Activated naive CD4-positive, alpha-beta T cell treated with anti-CD3 and anti-CD28 coated beads, Interleukin-2, amount 50 U/mL, for 16 hours (primary cell): ENCODE data around the gene SPEF2.

Experiments used
- DNase-seq: peaks from one replicate; pipeline ENCODE4 v3.0.0-alpha.2; 2020

SPEF2 gene

DNA sequence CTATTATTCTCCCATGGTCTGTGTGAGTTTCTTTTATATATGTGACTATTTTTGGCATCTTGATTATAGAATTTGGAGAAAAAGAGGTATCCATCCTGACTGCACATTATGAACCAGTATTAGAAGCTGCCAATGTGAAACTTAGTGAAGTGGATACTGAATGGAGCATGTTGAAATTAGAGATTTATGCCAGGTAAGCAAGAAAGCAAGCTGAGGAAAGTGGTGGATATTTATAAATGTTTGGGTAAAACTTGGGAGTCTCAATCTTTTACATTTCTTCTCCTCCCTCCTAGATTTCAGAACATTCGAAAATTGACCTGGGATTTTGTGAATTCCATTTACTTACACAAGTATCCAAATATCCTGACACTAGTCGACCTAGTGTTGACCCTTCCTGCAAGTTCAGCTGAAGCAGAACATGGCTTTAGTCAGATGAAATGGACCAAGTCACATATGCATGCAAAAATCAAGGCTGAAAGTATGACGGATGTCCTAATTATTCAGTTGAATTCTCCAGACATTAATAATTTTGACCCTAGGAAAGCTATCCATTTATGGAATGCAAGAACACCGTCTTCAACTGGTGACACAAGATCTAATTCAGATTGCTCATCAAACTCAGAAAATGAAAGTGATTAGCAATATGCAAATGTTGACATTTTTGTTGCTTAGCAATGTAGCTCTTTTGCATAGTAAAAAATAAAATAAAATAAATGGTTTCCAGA lies 172.2 kb downstream of the SPEF2 start:
- no peak for DNase-seq

DNA sequence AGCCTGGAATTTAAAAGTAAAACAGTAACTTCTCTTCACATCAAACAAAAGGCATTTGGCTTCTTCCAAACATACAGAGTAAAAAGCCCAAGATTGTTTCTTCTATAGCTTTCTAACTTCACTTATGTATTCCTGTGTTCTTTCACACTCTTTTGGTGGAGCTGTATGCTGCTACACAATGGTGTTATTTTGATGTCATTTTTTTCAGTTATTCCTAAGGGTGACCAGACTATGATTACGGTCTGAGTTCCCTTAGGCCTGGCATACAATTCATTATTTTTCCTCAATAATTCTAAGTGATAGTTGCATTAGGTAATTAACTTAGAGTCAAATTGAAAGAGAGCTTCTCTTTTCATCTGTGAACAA lies 172.8 kb downstream of the SPEF2 start:
- no peak for DNase-seq

DNA sequence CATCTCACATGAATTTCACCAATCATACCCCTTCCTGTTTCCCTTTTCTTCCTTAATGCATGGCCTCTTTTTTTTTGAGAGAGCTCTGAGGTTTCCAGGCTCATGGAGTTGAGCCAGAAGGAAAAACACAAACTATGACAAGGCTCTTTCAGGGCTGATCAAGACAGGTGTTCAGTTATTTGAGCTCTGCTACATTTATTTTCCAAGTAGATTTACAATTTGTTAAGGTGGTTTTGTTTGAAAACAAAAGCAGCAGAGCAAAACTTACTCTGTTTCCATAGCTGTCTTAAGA lies 176.6 kb downstream of the SPEF2 start:
- no peak for DNase-seq

DNA sequence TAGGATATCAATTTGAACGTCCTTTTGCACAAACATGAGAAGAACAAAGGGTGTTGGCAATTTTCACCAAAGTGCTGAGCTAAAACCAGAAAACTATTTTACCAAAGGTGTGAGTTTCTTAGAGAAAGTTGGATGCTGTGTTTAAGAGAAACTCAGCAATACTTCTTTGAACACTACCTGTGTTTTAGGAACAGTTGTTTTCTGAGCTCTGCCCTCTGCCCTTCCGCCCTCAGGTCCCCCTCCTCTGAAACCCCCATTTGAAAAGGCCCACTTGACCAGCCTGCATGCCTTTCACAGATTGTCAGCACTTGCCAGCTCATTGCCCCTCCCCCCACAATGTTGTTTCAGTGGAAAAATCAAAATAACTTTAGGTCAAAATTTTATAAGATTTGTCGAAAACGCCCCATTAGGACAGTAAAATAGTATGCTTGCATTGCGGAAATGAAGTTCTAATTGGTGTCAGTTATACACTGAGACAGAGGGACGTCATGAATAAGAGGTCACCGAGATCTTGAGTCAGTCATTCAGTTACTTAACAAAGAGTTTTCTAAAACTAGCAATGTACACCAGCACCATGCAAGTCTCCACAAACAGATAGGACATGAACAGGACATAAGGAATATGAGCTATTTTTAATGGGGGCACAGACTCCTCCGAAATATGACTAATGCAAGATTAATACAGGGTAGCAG lies 177.2 kb downstream of the SPEF2 start:
- no peak for DNase-seq

DNA sequence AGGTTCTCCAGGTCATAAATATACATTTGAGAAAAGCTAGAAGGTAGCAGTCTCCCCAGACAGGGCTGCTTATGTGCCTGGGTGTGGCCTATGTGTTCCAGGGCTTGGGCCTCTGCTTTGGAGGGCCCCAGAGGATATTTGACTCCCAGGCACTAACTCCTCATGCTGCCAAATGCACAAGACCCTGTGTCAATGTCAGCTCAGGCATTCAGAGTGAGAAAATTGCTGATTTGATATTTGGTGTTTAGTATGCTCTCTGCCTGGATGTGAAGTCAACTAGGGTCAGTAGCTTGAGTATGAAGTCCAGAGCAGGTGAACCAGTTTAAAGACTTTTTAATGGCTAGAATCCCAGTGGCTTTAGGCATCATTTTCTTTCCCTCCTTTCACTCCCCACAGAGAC lies 181.5 kb downstream of the SPEF2 start:
- DNase-seq = no peak

DNA sequence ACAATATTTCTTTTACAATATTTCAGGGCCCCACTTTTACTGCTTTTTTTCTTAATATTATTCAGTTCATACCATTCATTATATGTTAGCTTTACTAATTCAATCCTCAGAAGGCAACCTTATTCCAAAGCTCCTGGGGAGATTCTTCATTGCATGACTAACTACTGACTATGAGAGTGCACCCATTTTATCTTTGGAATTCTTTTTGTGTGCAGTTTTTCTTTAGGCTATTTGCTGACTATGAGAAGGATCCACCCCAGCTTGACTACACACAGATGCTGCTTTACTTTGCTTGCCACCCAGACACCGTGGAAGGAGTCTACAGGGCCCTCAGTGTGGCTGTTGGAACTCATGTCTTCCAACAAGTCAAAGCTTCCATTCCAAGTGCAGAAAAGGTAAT lies 182.1 kb downstream of the SPEF2 start:
- DNase-seq = no peak

DNA sequence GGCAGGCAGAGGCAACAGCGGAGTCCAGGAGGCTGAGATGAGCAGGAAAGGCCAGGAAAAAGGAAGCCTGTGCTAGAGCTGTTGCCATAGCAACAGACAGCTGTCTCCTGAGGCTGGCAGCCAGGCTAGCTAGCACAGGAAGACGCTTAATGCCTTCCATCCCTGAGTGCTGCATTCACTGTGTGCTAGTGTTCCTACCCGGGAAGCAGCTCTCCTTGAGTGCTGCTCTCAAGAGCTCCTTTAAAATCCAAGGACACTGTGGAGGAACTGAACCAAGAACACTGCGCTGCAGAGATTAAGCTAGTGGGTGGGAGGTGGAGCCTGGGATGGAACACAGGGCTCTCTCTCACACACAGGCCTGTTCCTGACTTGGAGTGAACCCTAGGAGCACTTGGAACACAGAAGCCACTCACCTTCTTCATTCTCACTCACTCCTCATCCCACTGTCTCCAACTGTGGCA lies 185.6 kb downstream of the SPEF2 start:
- DNase-seq = no peak

DNA sequence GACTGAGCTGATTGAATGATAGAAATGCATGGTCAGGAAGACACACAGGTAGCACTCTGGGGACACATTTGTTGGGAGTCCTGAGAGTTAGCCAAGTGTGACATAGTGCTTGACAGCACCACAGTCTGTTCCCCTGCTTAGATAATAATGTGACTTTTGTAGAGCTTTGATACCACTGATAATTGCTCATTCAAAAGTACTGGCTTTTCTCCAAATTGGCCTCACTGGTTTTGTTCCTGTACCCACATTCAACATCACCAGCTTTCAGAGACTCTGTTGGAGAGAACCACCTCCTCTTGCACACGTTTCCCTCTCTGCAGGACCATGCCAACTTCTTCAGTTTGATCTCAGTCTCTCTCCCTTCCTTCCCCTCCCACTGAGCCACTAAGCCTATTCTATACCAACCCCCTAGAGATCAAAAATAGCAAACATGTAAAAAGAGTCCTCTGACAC lies 186.6 kb downstream of the SPEF2 start:
- DNase-seq = no peak

DNA sequence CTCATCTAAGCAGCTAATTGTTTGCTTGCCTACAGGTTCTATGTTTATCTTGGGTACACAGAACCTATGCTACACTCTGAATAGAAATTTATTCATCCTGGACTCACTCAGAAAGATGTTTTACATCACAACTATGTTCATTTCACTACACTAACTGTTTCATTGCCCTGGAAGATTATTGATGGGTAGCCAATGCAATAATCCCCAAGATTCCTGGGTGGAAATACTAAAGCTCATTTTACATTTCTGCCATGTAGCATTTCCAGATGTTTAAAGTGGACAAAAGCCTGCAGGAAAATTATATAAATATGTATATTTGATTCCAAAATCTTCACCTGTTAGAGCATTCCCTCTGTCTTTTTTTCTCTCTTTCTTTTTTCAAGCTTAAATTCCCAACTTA lies 187.2 kb downstream of the SPEF2 start:
- DNase-seq = no peak

DNA sequence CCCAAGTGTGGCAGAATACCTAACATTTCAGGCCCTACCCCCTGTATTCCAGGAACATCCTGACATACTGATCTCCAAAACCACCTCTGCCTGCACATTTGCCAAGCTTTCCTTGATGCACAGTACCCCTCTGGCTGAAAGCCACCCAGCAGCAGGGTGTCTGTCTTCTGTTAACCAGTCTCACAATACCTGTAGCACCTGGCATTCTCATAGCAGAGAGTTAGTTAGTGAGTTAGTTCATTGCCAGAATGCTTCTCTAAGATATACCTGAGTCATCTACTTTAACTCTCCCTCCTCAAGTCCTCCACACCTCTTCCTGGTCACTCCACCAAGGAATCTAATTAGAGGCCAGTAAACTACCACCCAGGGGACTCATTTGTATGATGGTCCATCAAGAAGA lies 192.9 kb downstream of the SPEF2 start:
- DNase-seq = no peak

DNA sequence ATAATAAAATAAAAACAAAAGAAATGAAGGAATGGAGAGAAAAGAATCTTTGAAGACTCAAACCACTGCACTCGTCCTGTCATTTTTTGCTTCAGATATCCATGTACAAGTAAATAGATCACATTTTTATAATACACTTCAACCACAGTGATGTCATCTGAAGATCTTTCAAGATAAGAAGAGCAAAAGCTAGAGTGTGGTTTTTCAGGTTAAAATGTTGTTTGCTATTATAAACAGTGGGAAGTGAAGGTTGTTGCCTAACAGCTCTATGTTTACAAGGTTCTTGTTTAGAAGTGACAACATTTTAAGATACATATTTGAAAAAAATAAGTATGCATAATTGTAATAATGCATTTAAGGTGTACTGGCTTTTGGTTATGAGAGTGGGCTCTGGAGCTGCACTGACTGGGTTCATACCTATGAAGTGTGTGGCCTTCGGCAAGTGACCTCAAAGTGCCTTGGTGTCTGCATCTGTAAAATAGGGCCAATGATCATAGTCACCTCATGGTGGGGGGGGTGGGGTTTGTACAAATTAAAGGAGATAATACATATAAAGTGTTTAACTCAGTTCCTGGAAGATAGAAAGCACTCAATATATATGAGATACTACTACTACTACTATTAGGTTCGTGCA lies 193.6 kb downstream of the SPEF2 start:
- no peak for DNase-seq

DNA sequence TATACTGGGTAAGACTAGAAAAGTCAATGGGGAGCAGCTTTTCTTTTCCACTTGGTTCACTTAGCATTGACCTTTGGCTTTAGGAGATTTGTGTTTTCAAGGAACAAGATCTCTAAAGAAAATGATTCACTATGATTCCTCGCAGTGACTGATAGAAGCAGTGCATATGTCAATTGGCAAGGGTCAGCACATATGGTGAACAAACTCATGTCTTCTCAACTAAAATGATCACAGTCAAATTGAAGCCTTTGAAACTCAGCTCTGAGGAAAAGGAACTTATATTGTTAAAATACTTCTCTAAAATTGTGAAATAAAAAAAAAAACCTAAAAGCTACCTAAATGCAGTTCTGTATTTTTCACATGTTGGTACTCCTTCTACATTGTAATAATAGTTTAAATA lies 195.9 kb downstream of the SPEF2 start:
- DNase-seq = no peak

DNA sequence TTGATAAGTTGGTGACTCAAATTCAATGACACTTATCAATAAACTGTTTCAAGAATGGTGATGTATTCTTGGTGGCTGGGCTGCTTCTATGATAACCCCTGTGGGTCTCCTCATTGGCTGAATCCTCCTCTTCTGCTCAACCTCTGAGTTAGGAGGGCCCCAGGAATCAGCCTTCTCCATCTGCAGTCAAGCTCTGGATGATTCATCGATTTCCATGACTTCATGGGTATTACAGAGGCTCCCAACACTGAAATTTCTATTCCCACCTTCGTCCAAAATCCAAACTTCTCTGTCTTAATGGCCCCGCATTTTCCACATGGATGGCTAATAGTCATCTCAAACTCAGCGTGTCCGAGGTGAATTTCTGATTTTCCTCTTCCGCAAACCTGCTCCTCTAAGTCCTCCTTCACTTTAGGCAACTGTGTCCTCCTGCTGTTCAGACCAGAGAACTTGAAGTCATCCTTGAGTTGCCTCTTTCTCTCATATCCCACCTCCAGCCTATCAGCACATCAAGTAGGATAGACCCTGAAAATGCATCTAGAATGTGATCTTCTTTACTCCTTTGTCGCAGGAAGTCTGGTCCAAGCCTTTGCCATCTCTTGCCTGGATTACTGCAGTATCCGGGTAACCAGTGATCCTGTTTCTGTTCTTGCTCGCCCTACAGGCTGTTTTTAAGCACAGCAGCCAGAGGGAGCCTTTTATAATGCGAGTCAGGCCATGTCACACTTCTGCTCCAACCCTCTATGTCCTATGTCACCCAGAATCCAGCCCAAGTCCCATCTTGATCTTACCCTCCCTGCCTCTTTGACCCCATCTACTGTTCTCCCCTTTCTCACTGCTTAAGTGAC lies 197.7 kb downstream of the SPEF2 start:
- no peak for DNase-seq

DNA sequence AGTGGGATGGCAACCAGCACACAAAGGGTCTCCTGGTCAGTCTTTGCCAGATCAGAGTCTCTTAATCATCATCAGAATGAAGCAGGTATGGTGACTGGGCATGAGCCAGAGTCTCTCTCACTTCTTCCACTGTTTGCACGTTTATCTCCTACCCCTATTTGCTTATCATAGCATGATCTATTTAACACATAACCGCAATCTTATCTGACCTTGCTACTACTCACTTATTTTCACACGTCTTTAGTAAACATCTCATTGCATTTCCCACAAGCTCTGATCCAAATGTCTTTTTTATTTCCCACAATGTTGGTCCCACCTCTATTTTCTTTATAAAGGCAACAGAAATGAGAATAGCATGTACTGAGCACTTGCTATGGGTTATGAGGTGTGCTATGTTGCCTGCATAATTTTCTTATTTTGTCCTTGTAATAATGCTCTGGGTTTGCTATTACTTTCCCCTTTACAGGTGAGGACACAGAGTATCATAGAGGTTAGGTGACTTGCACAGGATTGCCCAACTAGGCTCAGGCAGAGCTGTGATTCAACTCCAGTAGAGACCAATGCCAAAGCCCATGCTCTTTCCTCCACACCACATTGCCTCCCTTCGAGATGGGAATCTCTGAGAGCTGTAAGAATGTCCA lies 199.3 kb downstream of the SPEF2 start:
- DNase-seq = no peak

DNA sequence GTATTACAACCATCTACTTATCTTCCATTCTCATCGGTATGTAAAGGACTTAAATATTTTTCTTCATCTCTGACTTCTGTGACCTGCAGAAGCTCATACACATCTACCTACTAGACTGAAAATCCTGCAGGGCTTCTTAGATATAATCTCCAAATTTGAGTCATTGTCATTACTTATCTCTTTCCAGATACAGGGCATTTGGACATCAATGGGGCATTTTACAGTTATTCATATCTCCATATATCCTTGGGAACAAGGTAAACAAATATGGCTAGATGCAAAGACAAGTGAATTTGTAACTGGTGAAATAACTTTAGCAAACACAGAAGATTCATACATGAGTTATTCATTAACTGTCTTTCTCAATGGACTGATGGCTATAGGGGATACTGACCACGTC lies 201.4 kb downstream of the SPEF2 start:
- no peak for DNase-seq

DNA sequence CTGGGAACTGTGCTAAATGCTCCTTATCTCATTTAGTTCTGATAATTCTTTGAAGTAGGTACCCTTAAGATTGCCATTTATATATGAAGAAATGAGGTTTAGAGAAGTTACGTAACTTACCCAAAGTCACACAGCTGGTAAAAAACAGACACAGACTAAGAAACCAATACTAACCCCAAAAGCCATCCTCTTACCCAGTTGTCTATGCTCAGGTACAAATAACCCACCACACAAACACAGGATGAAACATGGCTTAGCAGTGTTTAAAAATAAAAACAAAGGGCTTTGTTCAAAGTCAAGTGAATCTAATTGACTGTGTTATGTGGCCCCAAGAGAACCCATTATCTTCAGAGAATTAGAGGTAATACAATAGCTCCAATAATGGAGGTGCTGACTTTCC lies 202.0 kb downstream of the SPEF2 start:
- DNase-seq = no peak

DNA sequence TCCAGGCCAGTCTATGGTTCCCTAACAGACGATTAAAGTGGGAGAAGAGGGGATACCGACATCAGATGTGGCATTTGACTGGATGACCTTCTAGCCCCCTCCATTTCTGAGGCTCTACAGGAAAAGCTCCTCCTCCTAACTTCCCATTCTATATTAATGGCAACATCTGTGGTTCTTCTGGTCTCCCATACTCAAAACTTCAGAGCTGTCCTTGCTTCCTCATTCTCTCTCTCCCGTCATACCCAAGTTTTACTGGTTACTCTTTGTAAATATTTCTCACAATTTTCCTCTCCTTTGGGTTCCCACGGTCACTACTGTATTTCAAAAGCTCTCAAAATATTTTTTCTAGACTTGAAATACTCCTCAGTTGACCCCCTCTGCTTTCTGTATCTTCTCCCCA lies 203.1 kb downstream of the SPEF2 start:
- no peak for DNase-seq

DNA sequence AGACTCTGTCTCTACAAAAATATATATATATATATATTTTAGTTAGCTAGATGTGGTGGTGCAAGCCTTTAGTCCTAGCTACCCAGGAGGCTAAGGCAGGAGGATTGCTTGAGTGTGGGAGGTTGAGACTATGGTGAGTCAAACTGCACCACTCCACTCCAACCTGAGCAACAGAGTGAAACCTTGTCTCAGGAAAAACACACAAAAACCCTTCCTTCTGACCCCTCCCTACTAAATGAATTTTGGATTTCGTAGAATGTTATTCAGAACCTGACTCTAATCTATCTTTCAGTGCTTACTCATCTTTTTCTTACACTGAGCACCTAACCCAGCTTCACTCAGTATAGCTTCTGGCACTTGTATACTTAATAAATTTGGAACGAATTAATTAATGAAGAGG lies 203.8 kb downstream of the SPEF2 start:
- peak; percentile 56 for DNase-seq

DNA sequence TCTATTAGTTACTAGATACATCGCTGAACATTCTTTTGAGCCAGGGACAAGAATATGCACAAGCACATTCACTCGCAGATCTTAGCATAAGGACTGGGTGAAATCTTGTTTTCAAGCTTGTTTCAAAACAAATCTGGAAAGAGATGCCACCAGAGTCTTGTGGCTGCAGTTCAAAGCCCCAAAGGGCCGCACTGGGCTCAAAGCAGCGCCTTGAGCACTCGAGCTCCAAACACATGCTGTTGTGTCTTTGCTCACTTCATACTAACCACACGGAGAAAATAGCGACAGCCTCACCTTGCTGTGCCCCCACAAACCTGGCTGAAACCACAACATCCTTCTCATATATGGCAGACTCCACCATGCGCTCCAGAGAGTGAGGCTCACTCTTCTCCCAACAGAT lies 204.8 kb downstream of the SPEF2 start:
- no peak for DNase-seq

DNA sequence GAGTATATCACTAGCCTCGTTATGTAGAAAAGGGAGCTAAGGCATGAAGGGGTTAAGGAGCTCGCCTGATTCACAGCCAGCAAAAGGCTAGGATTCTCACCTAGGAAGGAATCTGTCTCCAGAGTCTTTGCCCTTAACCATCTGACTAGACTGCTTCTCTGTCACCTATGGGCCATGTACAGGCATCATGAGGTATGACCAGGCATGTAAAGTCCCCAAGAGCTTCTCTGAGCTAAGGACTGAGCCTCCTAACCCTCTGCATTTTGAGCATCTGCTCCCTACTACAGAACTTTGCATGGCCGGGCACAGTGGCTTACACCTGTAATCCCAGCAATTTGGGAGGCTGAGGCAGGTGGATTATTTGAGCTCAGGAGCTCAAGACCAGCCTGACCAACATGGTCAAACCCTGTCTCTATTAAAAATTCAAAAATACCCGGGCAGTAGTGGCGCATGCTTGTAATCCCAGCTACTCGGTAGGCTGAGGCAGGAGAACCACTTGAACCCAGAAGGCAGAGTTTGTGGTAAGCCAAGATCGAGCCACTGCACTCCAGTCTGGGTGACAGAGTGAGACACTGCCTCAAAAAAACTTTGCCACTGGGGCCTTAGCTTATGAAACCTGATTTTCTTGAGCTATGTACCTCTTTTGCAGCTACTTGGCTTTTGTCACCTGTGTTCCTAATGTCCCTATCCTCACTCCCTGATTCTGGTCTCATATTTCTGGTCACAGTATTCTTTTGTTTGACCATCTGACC lies 205.9 kb downstream of the SPEF2 start:
- no peak for DNase-seq

DNA sequence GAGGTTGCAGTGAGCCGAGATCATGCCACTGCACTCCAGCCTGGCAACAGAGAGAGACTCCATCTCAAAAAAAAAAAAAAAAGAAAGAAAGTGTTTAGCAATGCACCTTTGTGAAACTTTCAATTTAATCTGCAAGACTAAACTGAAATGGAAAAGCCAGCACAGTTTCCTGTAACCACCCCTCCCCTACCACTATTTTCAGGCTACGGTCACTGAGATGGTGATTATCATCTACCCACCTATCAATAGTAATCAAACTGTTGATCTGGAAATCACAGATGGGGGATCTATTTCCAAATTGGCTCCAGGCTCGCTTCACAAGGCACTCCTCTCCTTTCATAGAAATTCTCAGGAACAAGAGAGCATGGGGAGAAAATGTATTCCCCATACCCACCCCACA lies 208.4 kb downstream of the SPEF2 start:
- DNase-seq = no peak

DNA sequence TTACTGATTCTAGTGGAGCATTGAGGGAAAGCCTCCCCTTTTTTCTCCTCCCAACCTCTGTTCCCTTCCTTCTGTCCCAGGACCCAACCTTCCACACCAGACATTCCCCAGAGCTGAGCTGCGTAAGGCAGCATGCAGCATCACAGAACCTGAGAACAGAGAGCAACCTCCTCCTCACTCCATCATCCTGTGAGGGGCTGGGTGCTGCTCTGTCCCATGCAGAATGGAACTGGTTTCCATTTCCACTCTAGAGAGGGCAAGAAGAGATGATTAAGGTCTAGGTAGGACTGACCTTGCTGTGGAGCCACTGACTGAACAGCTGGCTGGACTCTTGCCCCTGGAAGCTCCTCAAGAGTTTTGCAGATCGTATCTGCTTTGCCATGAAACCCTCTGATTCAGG lies 208.9 kb downstream of the SPEF2 start:
- peak; percentile 27 for DNase-seq
